KMS-11 (cell line): ENCODE measurements around the gene CASP2.

Experiments used
- H2AFZ ChIP-seq: fragments of 200-600 bp; sonication (generic); 2 replicates; pipeline ENCODE4 v1.6.1; 2016; ENCODE audit warnings: antibody characterized with exemption, mixed run types, low read depth
- H3K27ac ChIP-seq: fragments of 200-600 bp; sonication (generic); 2 replicates; pipeline ENCODE4 v1.6.1; 2016; ENCODE audit warnings: mild to moderate bottlenecking, mixed run types
- H3K27me3 ChIP-seq: fragments of 200-600 bp; sonication (generic); 2 replicates; pipeline ENCODE4 v1.6.1; 2017; ENCODE audit warnings: mild to moderate bottlenecking, low read depth, mixed run types, moderate library complexity; ENCODE audit not compliant: insufficient read depth
- H3K36me3 ChIP-seq: fragments of 200-600 bp; sonication (generic); 2 replicates; pipeline ENCODE4 v1.6.1; 2017; ENCODE audit warnings: mild to moderate bottlenecking, mixed run types; ENCODE audit not compliant: insufficient read depth
- H3K4me1 ChIP-seq: fragments of 200-600 bp; sonication (generic); 2 replicates; pipeline ENCODE4 v1.6.1; 2016; ENCODE audit warnings: mild to moderate bottlenecking, low read depth, mixed run types; ENCODE audit not compliant: poor library complexity, severe bottlenecking
- H3K4me2 ChIP-seq: fragments of 200-600 bp; sonication (generic); 2 replicates; pipeline ENCODE4 v1.7.0; 2016; ENCODE audit warnings: mild to moderate bottlenecking, mixed run types
- H3K4me3 ChIP-seq: fragments of 200-600 bp; sonication (generic); IDR thresholded peaks from 2 replicates; pipeline ENCODE4 v1.6.1; 2017; ENCODE audit warnings: low read depth, low read length, mixed read lengths; ENCODE audit not compliant: insufficient read depth
- H3K79me2 ChIP-seq: fragments of 200-600 bp; sonication (generic); 2 replicates; pipeline ENCODE4 v1.6.1; 2016; ENCODE audit warnings: low read depth, mixed run types; ENCODE audit not compliant: insufficient read depth
- H3K9ac ChIP-seq: fragments of 200-600 bp; sonication (generic); 2 replicates; pipeline ENCODE4 v1.6.1; 2016; ENCODE audit warnings: mild to moderate bottlenecking, mixed run types
- H4K20me1 ChIP-seq: fragments of 200-600 bp; sonication (generic); 2 replicates; pipeline ENCODE4 v1.6.1; 2016; ENCODE audit warnings: mild to moderate bottlenecking, mixed run types; ENCODE audit not compliant: insufficient read depth
- CTCF ChIP-seq: fragments of 200-600 bp; sonication (generic); conservative IDR thresholded peaks from 2 replicates; pipeline ENCODE4 v1.6.1; 2017; ENCODE audit warnings: low read depth, mild to moderate bottlenecking, antibody characterized with exemption, low read length, moderate library complexity, mixed read lengths

CASP2 gene

GRCh38 chr7:143295870-143296269 is 7.7 kb downstream of the CASP2 start:
- Histone ChIP-seq H3K27ac (no peak overlapping the region), H3K27me3 (no peaks in the 10 kb centered on the region), H3K4me1 (peaks cover 3% of the 10 kb centered on the region), H4K20me1 (no peaks in the 10 kb centered on the region), H3K79me2 (peaks cover 13% of the 10 kb centered on the region), H3K9ac (no peak overlapping the region), H3K36me3 (peaks cover 47% of the 10 kb centered on the region), H2AFZ (no peak overlapping the region), H3K4me3 (no peak overlapping the region), H3K4me2 (no peak overlapping the region)
- no peak for TF ChIP-seq CTCF

- no peak overlapping the region for H2AFZ ChIP-seq
- no peaks in the 10 kb centered on the region for H4K20me1 ChIP-seq
- no peak overlapping the region for H3K9ac ChIP-seq
- peaks cover 43% of the 10 kb centered on the region for H3K36me3 ChIP-seq
- H3K27me3 ChIP-seq: no peaks in the 10 kb centered on the region
- no peak for TF ChIP-seq CTCF
- peaks cover 6% of the 10 kb centered on the region for H3K79me2 ChIP-seq
- no peak overlapping the region for H3K27ac ChIP-seq
- no peak overlapping the region for H3K4me2 ChIP-seq
- no peak overlapping the region for H3K4me3 ChIP-seq
- H3K4me1 ChIP-seq: no peaks in the 10 kb centered on the region
Measured at GRCh38 chr7:143296686-143297085, 8.5 kb downstream of the CASP2 start.

GRCh38 chr7:143299346-143299745 is 11.2 kb downstream of the CASP2 start:
- TF ChIP-seq CTCF: no peak
- H4K20me1 ChIP-seq: no peaks in the 10 kb centered on the region
- no peaks in the 10 kb centered on the region for H3K79me2 ChIP-seq
- H3K4me1 ChIP-seq: no peaks in the 10 kb centered on the region
- no peaks in the 10 kb centered on the region for H3K27me3 ChIP-seq
- peaks cover 30% of the 10 kb centered on the region for H3K36me3 ChIP-seq
- H2AFZ ChIP-seq: no peak overlapping the region
- no peak overlapping the region for H3K9ac ChIP-seq
- H3K4me2 ChIP-seq: no peak overlapping the region
- no peak overlapping the region for H3K4me3 ChIP-seq
- H3K27ac ChIP-seq: no peak overlapping the region

- Histone ChIP-seq H2AFZ (no peak overlapping the region), H3K79me2 (no peaks in the 10 kb centered on the region), H3K36me3 (peaks cover 32% of the 10 kb centered on the region), H3K4me1 (no peaks in the 10 kb centered on the region), H3K27ac (no peak overlapping the region), H3K4me2 (no peak overlapping the region), H4K20me1 (no peaks in the 10 kb centered on the region), H3K4me3 (no peak overlapping the region), H3K9ac (no peak overlapping the region), H3K27me3 (no peaks in the 10 kb centered on the region)
- peak; percentile 79 for TF ChIP-seq CTCF
Measured at GRCh38 chr7:143299840-143300239, 11.7 kb downstream of the CASP2 start.
